ENCODE results near the gene RBP3. TPM values are rescaled to one million over a fixed set of nuclear protein-coding genes. Genes with fewer than 3 reads are reported as not detected.

Gene RBP3
- polyA plus RNA-seq, 1 donor (not counting 4 experiments of a cell fraction or from before 2014, with no cell fraction given): not detected

DNA sequence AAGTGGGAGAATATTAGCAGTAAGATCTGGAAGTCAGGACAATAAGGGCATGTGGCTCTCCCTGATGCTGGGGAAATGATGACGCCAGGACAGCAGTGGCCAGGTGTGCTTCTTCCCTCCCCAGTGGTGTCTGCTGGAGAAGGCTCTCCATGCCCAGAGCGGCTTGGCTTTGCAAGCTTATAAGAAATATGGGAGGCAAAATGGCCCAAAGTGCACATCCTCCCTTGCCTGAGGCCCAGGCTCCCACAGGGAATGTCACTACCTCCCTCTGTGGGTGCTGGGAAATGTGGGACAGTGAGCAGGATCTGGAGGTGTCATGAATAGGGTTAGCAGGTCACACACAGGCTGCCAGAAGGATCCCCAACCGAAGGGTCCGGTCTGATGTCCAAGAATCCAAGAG is 53.0 kb downstream of the RBP3 start:
- dilution Hi-C loops (cut with MboI; ENCODE audit: extremely low pct_ligation_motif_present, low sequenced_read_pairs): no loop called here
- Histone ChIP-seq H3K27ac (ENCODE audit: control insufficient read depth, insufficient read depth, low read length) (no peak overlapping the region), H3K9ac (ENCODE audit: control insufficient read depth, extremely low read depth, insufficient read depth, low read length) (no peak overlapping the region), H3K9me3 (ENCODE audit: control insufficient read depth, low read depth, low read length) (no peaks in the 10 kb centered on the region), H3K4me3 (ENCODE audit: control insufficient read depth in 2 of 3, extremely low read depth in 1 of 3, insufficient read depth in 2 of 3, low read depth in 1 of 3, low read length in 3 of 3) (no peak overlapping the region), H3K4me2 (ENCODE audit: control insufficient read depth, extremely low read depth, insufficient read depth, low read depth, low read length) (no peak overlapping the region), H3K27me3 (ENCODE audit: control insufficient read depth, extremely low read depth, insufficient read depth, low read length) (no peaks in the 10 kb centered on the region), H2AFZ (ENCODE audit: control insufficient read depth, low read length) (no peak overlapping the region), H4K20me1 (ENCODE audit: control insufficient read depth, extremely low read depth, insufficient read depth, low read length) (no peaks in the 10 kb centered on the region), H3K4me1 (ENCODE audit: control insufficient read depth, extremely low read depth, insufficient read depth, low read length) (peaks cover 54% of the 10 kb centered on the region), H3K79me2 (ENCODE audit: control insufficient read depth, insufficient read depth, low read length) (no peaks in the 10 kb centered on the region), H3K36me3 (ENCODE audit: control insufficient read depth in 2 of 2, extremely low read depth in 1 of 2, insufficient read depth in 2 of 2, low read length in 2 of 2) (no peaks in the 10 kb centered on the region), H3K9me1 (ENCODE audit: control insufficient read depth, extremely low read depth, insufficient read depth, low read length) (no peaks in the 10 kb centered on the region)
- DNase-seq (ENCODE audit: low read depth, low spot score): no peak
- TF ChIP-seq, protein P1, sequence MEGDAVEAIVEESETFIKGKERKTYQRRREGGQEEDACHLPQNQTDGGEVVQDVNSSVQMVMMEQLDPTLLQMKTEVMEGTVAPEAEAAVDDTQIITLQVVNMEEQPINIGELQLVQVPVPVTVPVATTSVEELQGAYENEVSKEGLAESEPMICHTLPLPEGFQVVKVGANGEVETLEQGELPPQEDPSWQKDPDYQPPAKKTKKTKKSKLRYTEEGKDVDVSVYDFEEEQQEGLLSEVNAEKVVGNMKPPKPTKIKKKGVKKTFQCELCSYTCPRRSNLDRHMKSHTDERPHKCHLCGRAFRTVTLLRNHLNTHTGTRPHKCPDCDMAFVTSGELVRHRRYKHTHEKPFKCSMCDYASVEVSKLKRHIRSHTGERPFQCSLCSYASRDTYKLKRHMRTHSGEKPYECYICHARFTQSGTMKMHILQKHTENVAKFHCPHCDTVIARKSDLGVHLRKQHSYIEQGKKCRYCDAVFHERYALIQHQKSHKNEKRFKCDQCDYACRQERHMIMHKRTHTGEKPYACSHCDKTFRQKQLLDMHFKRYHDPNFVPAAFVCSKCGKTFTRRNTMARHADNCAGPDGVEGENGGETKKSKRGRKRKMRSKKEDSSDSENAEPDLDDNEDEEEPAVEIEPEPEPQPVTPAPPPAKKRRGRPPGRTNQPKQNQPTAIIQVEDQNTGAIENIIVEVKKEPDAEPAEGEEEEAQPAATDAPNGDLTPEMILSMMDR (optimal IDR thresholded peaks at IDR 0.05 in 1 of 3, IDR thresholded peaks at IDR 0.05 in 1 of 3, conservative IDR thresholded peaks at IDR 0.05 in 1 of 3; ENCODE audit: extremely low read depth in 1 of 3, insufficient read depth in 2 of 3, low read length in 3 of 3): no peak
- TF ChIP-seq EZH2 (IDR thresholded peaks at IDR 0.05; ENCODE audit: low read length): no peak
- no peak for FAIRE-seq

DNA sequence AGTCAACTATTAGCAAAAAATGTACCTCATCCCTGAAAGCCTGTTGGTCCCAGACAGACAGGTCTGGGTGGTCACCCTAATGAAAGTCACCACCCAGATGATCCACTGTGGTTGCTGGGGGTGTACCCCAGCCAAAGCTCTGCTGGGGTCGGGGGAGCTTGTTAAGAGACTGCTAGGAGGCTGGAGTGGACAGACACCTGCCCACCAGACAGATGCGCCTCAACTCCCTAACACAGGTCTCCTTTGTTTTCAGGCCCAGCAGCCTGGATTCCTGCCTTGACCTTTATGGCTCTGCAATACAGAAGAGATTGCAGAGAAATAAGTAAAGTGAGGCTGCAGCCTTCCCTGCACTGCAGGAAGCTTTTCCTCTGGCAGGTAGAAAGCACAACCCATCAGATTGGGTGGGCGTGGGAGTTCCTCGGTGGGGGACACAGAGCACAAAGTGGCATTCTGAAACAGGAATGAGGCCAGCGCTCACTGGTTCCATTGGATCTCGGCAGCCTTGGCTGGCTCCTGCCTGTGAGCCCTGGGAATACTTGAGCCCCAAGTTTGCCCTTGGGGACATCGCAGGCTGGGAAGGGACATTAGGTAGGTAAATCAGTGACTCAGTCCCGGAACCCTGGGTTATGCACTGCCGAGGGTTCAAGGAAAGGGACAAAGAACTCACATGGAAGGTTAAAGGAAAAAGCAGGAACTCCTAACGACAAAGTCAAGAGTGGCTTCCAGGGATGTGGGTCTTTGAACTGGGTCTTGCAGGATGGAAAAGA is 53.9 kb downstream of the RBP3 start:
- DNase-seq (ENCODE audit: low read depth, low spot score) (no peak), FAIRE-seq (no peak)
- H3K27ac ChIP-seq (ENCODE audit: control insufficient read depth, insufficient read depth, low read length): no peak overlapping the region
- H3K4me2 ChIP-seq (ENCODE audit: control insufficient read depth, extremely low read depth, insufficient read depth, low read depth, low read length): no peak overlapping the region
- no peaks in the 10 kb centered on the region for H3K36me3 ChIP-seq (ENCODE audit: control insufficient read depth in 2 of 2, extremely low read depth in 1 of 2, insufficient read depth in 2 of 2, low read length in 2 of 2)
- dilution Hi-C loops (cut with MboI; ENCODE audit: extremely low pct_ligation_motif_present, low sequenced_read_pairs): no loop called here
- H3K9me1 ChIP-seq (ENCODE audit: control insufficient read depth, extremely low read depth, insufficient read depth, low read length): no peaks in the 10 kb centered on the region
- no peak overlapping the region for H3K9ac ChIP-seq (ENCODE audit: control insufficient read depth, extremely low read depth, insufficient read depth, low read length)
- TF ChIP-seq EZH2 (IDR thresholded peaks at IDR 0.05; ENCODE audit: low read length): no peak
- TF ChIP-seq, protein P1 (optimal IDR thresholded peaks at IDR 0.05 in 1 of 3, IDR thresholded peaks at IDR 0.05 in 1 of 3, conservative IDR thresholded peaks at IDR 0.05 in 1 of 3; ENCODE audit: extremely low read depth in 1 of 3, insufficient read depth in 2 of 3, low read length in 3 of 3): no peak
- no peaks in the 10 kb centered on the region for H3K27me3 ChIP-seq (ENCODE audit: control insufficient read depth, extremely low read depth, insufficient read depth, low read length)
- H2AFZ ChIP-seq (ENCODE audit: control insufficient read depth, low read length): no peak overlapping the region
- peaks cover 54% of the 10 kb centered on the region for H3K4me1 ChIP-seq (ENCODE audit: control insufficient read depth, extremely low read depth, insufficient read depth, low read length)
- H4K20me1 ChIP-seq (ENCODE audit: control insufficient read depth, extremely low read depth, insufficient read depth, low read length): no peaks in the 10 kb centered on the region
- no peaks in the 10 kb centered on the region for H3K9me3 ChIP-seq (ENCODE audit: control insufficient read depth, low read depth, low read length)
- no peak overlapping the region for H3K4me3 ChIP-seq (ENCODE audit: control insufficient read depth in 2 of 3, extremely low read depth in 1 of 3, insufficient read depth in 2 of 3, low read depth in 1 of 3, low read length in 3 of 3)
- no peaks in the 10 kb centered on the region for H3K79me2 ChIP-seq (ENCODE audit: control insufficient read depth, insufficient read depth, low read length)

Measured in keratinocyte (primary cell).